GM12878 (cell line): Measurements from ENCODE around the gene ARAP2. TPM values are rescaled to one million over a fixed set of nuclear protein-coding genes. Genes with fewer than 3 reads are reported as not detected.

Experiments used
- BACH1 ChIP-seq: fragments of 450-650 bp; IDR thresholded peaks from 2 replicates; pipeline ENCODE4 v1.6.1; 2017; ENCODE audit warnings: mild to moderate bottlenecking, borderline replicate concordance
- CBX3 ChIP-seq: fragments of 200-600 bp; sonication (generic); IDR thresholded peaks from 2 replicates; pipeline ENCODE4 v1.6.1; 2016; ENCODE audit warnings: low read depth, borderline replicate concordance
- CHD4 ChIP-seq: fragments of 200-600 bp; sonication (generic); IDR thresholded peaks from 2 replicates; pipeline ENCODE4 v1.6.1; 2016; ENCODE audit warnings: mild to moderate bottlenecking
- E2F4 ChIP-seq: IDR thresholded peaks from 2 replicates; pipeline ENCODE4 v1.6.1; 2012; ENCODE audit warnings: low read depth, low read length, improper control_type of control experiment
- EZH2 ChIP-seq: IDR thresholded peaks from 2 replicates; pipeline ENCODE4 v1.6.1; 2012; ENCODE audit warnings: low read depth, mild to moderate bottlenecking, control low read depth, inconsistent platforms, low read length, borderline replicate concordance; ENCODE audit not compliant: control insufficient read depth
- LARP7 ChIP-seq: fragments of 450-650 bp; IDR thresholded peaks from 2 replicates; pipeline ENCODE4 v1.6.1; 2017; ENCODE audit warnings: mild to moderate bottlenecking
- NFXL1 ChIP-seq: fragments of 450-650 bp; IDR thresholded peaks from 2 replicates; pipeline ENCODE4 v1.6.1; 2017; ENCODE audit warnings: antibody characterized with exemption, mild to moderate bottlenecking, borderline replicate concordance
- NFYA ChIP-seq: IDR thresholded peaks from 2 replicates; pipeline ENCODE4 v1.6.1; 2011; ENCODE audit warnings: low read depth, mild to moderate bottlenecking, low read length, improper control_type of control experiment, borderline replicate concordance
- NRF1 ChIP-seq: conservative IDR thresholded peaks from 2 replicates; pipeline ENCODE4 v1.6.1; 2011; ENCODE audit warnings: mild to moderate bottlenecking, low read depth, low read length, improper control_type of control experiment
- POLR2AphosphoS5 ChIP-seq: IDR thresholded peaks from 2 replicates; pipeline ENCODE4 v1.6.1; 2011; ENCODE audit warnings: mild to moderate bottlenecking, low read length, inconsistent platforms
- SIX5 ChIP-seq: IDR thresholded peaks from 2 replicates; pipeline ENCODE4 v1.6.1; 2011; ENCODE audit warnings: mild to moderate bottlenecking, low read depth, low read length, moderate library complexity; ENCODE audit not compliant: severe bottlenecking
- SMAD5 ChIP-seq: IDR thresholded peaks from 2 replicates; pipeline ENCODE4 v1.6.1; 2016; ENCODE audit warnings: antibody characterized with exemption, low read depth
- SRF ChIP-seq, 2 experiments: IDR thresholded peaks; 2 replicates each; pipeline ENCODE4 v1.6.1; 2011; ENCODE audit warnings: low read depth in 2 of 2, low read length in 2 of 2, mild to moderate bottlenecking in 1 of 2, moderate library complexity in 1 of 2
- USF2 ChIP-seq: IDR thresholded peaks from 2 replicates; pipeline ENCODE4 v1.6.1; 2011; ENCODE audit warnings: low read depth, low read length, improper control_type of control experiment, borderline replicate concordance
- ZBTB40 ChIP-seq: fragments of 450-650 bp; IDR thresholded peaks from 2 replicates; pipeline ENCODE4 v1.6.1; 2016; ENCODE audit warnings: mild to moderate bottlenecking, moderate library complexity, borderline replicate concordance
- ZSCAN29 ChIP-seq: fragments of 450-650 bp; IDR thresholded peaks from 2 replicates; pipeline ENCODE4 v1.6.1; 2017; ENCODE audit warnings: mild to moderate bottlenecking, moderate library complexity
- polyA plus RNA-seq, 11 experiments: library from polyadenylated mRNA; depleted of rRNA in 4 of 11; unstranded in 6 of 11; stranded (reverse) in 5 of 11; fragments of >200 nt; fragmentation: Nextera tagmentation in 4 of 11; fragmentation: Illumina TruSeq in 1 of 11; extraction: Ambion mirVana in 4 of 11; extraction: Trizol in 1 of 11; gene quantifications; 1 replicate in 1 of 11; 2 replicates in 10 of 11; pipeline versions ENCODE4 v1.2.1 to v1.2.3, GENCODE V29; 2011 to 2016; ENCODE audit warnings: inconsistent platforms in 2 of 11, missing spikeins in 2 of 11, low read depth in 1 of 11
- total RNA-seq, 4 experiments: library from RNA; depleted of rRNA in 3 of 4; stranded (reverse); fragments of >200 nt in 3 of 4; fragmentation: Illumina TruSeq in 1 of 4; extraction: Trizol in 1 of 4; gene quantifications; 2 replicates each; pipeline versions ENCODE4 v1.2.1 to v1.2.3, GENCODE V29; 2013 to 2021
- TF ChIP-seq, protein P1 (sequence below): IDR thresholded peaks from 2 replicates; pipeline ENCODE4 v1.6.1; 2012; ENCODE audit warnings: improper control_type of control experiment, low read depth, low read length; ENCODE audit not compliant: insufficient replicate concordance
- TF ChIP-seq, protein P2 (sequence below): fragments of 450-650 bp; IDR thresholded peaks from 2 replicates; pipeline ENCODE4 v1.6.1; 2017; ENCODE audit warnings: borderline replicate concordance

The ARAP2 gene
- total and polyA plus RNA-seq, 10 of the 15 experiments (the other 5 are each of a cell fraction or from before 2014, with no cell fraction given), result 5.4 to 36.1 (median 12.2) TPM

DNA sequence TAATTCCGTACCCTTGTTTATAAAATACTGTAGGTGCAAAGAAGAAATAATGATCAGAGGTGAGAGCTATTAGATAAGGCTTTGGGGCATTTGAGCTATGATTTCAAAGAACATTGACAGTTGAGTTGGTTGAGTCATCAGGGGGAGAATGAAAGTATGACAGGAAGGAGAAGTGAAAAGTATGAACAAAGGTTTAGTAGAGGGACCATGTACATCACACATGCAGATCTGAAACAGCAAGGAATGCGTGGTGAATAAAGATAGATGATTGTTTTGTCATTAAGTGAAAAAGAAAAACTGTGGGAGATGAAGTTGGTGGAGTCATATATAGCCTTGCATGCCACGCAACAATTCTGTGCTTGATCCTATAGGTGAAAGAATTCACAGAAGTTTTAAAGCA lies 163.1 kb downstream of the ARAP2 start (continued):
- TF ChIP-seq E2F4, result no peak
- TF ChIP-seq SRF (IDR thresholded peaks at IDR 0.05; ENCODE audit: low read depth in 2 of 2, low read length in 2 of 2), result no peak
- no peak for TF ChIP-seq USF2
- TF ChIP-seq POLR2AphosphoS5, result no peak
- TF ChIP-seq, protein P1, sequence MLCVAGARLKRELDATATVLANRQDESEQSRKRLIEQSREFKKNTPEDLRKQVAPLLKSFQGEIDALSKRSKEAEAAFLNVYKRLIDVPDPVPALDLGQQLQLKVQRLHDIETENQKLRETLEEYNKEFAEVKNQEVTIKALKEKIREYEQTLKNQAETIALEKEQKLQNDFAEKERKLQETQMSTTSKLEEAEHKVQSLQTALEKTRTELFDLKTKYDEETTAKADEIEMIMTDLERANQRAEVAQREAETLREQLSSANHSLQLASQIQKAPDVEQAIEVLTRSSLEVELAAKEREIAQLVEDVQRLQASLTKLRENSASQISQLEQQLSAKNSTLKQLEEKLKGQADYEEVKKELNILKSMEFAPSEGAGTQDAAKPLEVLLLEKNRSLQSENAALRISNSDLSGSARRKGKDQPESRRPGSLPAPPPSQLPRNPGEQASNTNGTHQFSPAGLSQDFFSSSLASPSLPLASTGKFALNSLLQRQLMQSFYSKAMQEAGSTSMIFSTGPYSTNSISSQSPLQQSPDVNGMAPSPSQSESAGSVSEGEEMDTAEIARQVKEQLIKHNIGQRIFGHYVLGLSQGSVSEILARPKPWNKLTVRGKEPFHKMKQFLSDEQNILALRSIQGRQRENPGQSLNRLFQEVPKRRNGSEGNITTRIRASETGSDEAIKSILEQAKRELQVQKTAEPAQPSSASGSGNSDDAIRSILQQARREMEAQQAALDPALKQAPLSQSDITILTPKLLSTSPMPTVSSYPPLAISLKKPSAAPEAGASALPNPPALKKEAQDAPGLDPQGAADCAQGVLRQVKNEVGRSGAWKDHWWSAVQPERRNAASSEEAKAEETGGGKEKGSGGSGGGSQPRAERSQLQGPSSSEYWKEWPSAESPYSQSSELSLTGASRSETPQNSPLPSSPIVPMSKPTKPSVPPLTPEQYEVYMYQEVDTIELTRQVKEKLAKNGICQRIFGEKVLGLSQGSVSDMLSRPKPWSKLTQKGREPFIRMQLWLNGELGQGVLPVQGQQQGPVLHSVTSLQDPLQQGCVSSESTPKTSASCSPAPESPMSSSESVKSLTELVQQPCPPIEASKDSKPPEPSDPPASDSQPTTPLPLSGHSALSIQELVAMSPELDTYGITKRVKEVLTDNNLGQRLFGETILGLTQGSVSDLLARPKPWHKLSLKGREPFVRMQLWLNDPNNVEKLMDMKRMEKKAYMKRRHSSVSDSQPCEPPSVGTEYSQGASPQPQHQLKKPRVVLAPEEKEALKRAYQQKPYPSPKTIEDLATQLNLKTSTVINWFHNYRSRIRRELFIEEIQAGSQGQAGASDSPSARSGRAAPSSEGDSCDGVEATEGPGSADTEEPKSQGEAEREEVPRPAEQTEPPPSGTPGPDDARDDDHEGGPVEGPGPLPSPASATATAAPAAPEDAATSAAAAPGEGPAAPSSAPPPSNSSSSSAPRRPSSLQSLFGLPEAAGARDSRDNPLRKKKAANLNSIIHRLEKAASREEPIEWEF, result no peak
- TF ChIP-seq NFXL1, result no peak
- no peak for TF ChIP-seq ZSCAN29
- TF ChIP-seq ZBTB40, result no peak
- no peak for TF ChIP-seq NRF1
- TF ChIP-seq NFYA, result no peak
- peak; percentile 54; the same call in 1 of the 2 replicates for TF ChIP-seq BACH1
- TF ChIP-seq CBX3, result no peak
- no peak for TF ChIP-seq CHD4
- TF ChIP-seq SMAD5, result no peak
- no peak for TF ChIP-seq EZH2
- no peak for TF ChIP-seq SIX5
- TF ChIP-seq LARP7, result no peak
- TF ChIP-seq, protein P2, sequence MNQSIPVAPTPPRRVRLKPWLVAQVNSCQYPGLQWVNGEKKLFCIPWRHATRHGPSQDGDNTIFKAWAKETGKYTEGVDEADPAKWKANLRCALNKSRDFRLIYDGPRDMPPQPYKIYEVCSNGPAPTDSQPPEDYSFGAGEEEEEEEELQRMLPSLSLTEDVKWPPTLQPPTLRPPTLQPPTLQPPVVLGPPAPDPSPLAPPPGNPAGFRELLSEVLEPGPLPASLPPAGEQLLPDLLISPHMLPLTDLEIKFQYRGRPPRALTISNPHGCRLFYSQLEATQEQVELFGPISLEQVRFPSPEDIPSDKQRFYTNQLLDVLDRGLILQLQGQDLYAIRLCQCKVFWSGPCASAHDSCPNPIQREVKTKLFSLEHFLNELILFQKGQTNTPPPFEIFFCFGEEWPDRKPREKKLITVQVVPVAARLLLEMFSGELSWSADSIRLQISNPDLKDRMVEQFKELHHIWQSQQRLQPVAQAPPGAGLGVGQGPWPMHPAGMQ, result no peak
